WTC11 (cell line): Measurements from ENCODE around the gene ZNF830. TPM values are rescaled to one million over a fixed set of nuclear protein-coding genes. Genes with fewer than 3 reads are reported as not detected.
A peak's percentile ranks its signal among the peaks of the same experiment; 100 is the strongest.

Source experiments
- ATAC-seq: fragments of 200-7000 bp; cut with Tn5 transposase; 2 replicates; pipeline ENCODE4 v1.10.0; 2021; ENCODE audit warnings: mild to moderate bottlenecking, moderate library complexity
- CTCF ChIA-PET: fragments of 300-600 bp; sonication (Branson Sonifier 250); formaldehyde crosslinking; loops from one replicate; lab custom pipeline; 2021; ENCODE audit warnings: antibody characterized with exemption; lab: Charles Lee
- POLR2A ChIA-PET: fragments of 350-600 bp; sonication (Branson Sonifier 250); formaldehyde crosslinking; loops from one replicate; lab custom pipeline; 2021; ENCODE audit warnings: antibody characterized with exemption; lab: Charles Lee
- DNase-seq: peaks from one replicate; pipeline ENCODE4 v3.0.0; 2021; ENCODE audit warnings: low spot score
- H3K27ac Mint-ChIP-seq: 2 replicates; pipeline ENCODE4 v1.8.0; 2021; ENCODE audit warnings: mixed read lengths
- H3K27me3 Mint-ChIP-seq: 2 replicates; pipeline ENCODE4 v1.8.0; 2021; ENCODE audit warnings: low read depth, mild to moderate bottlenecking, moderate library complexity, mixed read lengths
- H3K36me3 Mint-ChIP-seq: 2 replicates; pipeline ENCODE4 v1.8.0; 2021; ENCODE audit warnings: mixed read lengths
- H3K4me1 Mint-ChIP-seq: 2 replicates; pipeline ENCODE4 v1.8.0; 2022; ENCODE audit warnings: mixed read lengths
- H3K4me3 Mint-ChIP-seq: 2 replicates; pipeline ENCODE4 v1.8.0; 2021; ENCODE audit warnings: mild to moderate bottlenecking, moderate library complexity, mixed read lengths
- H3K9me3 Mint-ChIP-seq: 2 replicates; pipeline ENCODE4 v1.8.0; 2021; ENCODE audit warnings: mixed read lengths
- ATF1 ChIP-seq: sonication (generic); formaldehyde crosslinking; IDR thresholded peaks from 2 replicates; pipeline ENCODE4 v1.8.1; 2023; ENCODE audit warnings: mild to moderate bottlenecking, moderate library complexity, missing genetic modification reagents
- CDX4 ChIP-seq: fragments of 250-450 bp; sonication (Bioruptor Pico); IDR thresholded peaks from 2 replicates; pipeline ENCODE4 v1.9.0; 2021; ENCODE audit warnings: moderate library complexity, mild to moderate bottlenecking, inconsistent platforms, borderline replicate concordance
- CREB1 ChIP-seq: sonication (generic); formaldehyde crosslinking; IDR thresholded peaks from 2 replicates; pipeline ENCODE4 v1.8.0; 2023; ENCODE audit warnings: mild to moderate bottlenecking, missing genetic modification reagents
- CTCF ChIP-seq: fragments of 200-600 bp; IDR thresholded peaks from 2 replicates; pipeline ENCODE4 v1.8.0; 2022; ENCODE audit warnings: antibody characterized with exemption
- ELF4 ChIP-seq: sonication (generic); formaldehyde crosslinking; IDR thresholded peaks from 2 replicates; pipeline ENCODE4 v1.8.1; 2022; ENCODE audit warnings: low read depth, mild to moderate bottlenecking, moderate library complexity, missing genetic modification reagents
- ESRRA ChIP-seq: sonication (generic); formaldehyde crosslinking; IDR thresholded peaks from 2 replicates; pipeline ENCODE4 v1.8.1; 2022; ENCODE audit warnings: mild to moderate bottlenecking, missing genetic modification reagents, borderline replicate concordance
- FOXP4 ChIP-seq: sonication (generic); formaldehyde crosslinking; IDR thresholded peaks from 2 replicates; pipeline ENCODE4 v1.8.0; 2022; ENCODE audit warnings: mild to moderate bottlenecking, missing genetic modification reagents
- IRF1 ChIP-seq: sonication (generic); formaldehyde crosslinking; IDR thresholded peaks from 2 replicates; pipeline ENCODE4 v1.8.0; 2023; ENCODE audit warnings: missing genetic modification reagents
- MLX ChIP-seq: sonication (generic); formaldehyde crosslinking; IDR thresholded peaks from 2 replicates; pipeline ENCODE4 v1.8.1; 2023; ENCODE audit warnings: mild to moderate bottlenecking, missing genetic modification reagents, moderate library complexity
- NR3C1 ChIP-seq: sonication (generic); formaldehyde crosslinking; conservative IDR thresholded peaks from 2 replicates; pipeline ENCODE4 v1.8.1; 2023; ENCODE audit warnings: low read depth, mild to moderate bottlenecking, missing genetic modification reagents
- OVOL2 ChIP-seq: fragments of 250-450 bp; sonication (Bioruptor Pico); IDR thresholded peaks from 2 replicates; pipeline ENCODE4 v1.9.0; 2021; ENCODE audit warnings: mild to moderate bottlenecking, borderline replicate concordance
- SMAD3 ChIP-seq: sonication (generic); formaldehyde crosslinking; IDR thresholded peaks from 2 replicates; pipeline ENCODE4 v1.8.0; 2022; ENCODE audit warnings: missing genetic modification reagents, mild to moderate bottlenecking, borderline replicate concordance
- SOX15 ChIP-seq: fragments of 250-450 bp; sonication (Bioruptor Pico); IDR thresholded peaks from 2 replicates; pipeline ENCODE4 v1.9.0; 2021; ENCODE audit warnings: mild to moderate bottlenecking
- TEAD1 ChIP-seq: sonication (generic); formaldehyde crosslinking; IDR thresholded peaks from 2 replicates; pipeline ENCODE4 v1.8.0; 2022; ENCODE audit warnings: mild to moderate bottlenecking, missing genetic modification reagents
- USF1 ChIP-seq: sonication (generic); formaldehyde crosslinking; IDR thresholded peaks from 2 replicates; pipeline ENCODE4 v1.8.0; 2022; ENCODE audit warnings: mild to moderate bottlenecking, missing genetic modification reagents
- ZNF232 ChIP-seq: sonication (generic); formaldehyde crosslinking; IDR thresholded peaks from 2 replicates; pipeline ENCODE4 v1.8.0; 2022; ENCODE audit warnings: mild to moderate bottlenecking, missing genetic modification reagents
- ZNF281 ChIP-seq: sonication (generic); formaldehyde crosslinking; IDR thresholded peaks from 2 replicates; pipeline ENCODE4 v1.8.0; 2023; ENCODE audit warnings: mild to moderate bottlenecking, missing genetic modification reagents
- ZNF512 ChIP-seq: sonication (generic); formaldehyde crosslinking; IDR thresholded peaks from 2 replicates; pipeline ENCODE4 v1.8.1; 2022; ENCODE audit warnings: missing genetic modification reagents, borderline replicate concordance
- total RNA-seq: library from RNA; stranded (reverse); gene quantifications from 3 replicates; pipeline ENCODE4 v1.2.3, GENCODE V29; 2021

ZNF830 gene
- total RNA-seq, 1 experiment from 2014 or later: 20.2 TPM

GRCh38 chr17:34979153-34979552, 17.8 kb downstream of the ZNF830 start:
- no peak for ATAC-seq
- H3K4me1 Mint-ChIP-seq: peaks cover 26% of the 10 kb centered on the region
- POLR2A ChIA-PET: interaction anchor here (0.6 kb wide), 1 partner anchor 177 kb away, joined by 3 read pairs; no protein-coding TSS in a partner anchor
- TF ChIP-seq MLX (CRISPR knock-in tag): no peak
- TF ChIP-seq FOXP4: no peak
- TF ChIP-seq ZNF281 (CRISPR knock-in tag): no peak
- no peak for TF ChIP-seq NR3C1 (CRISPR knock-in tag)
- no peak for TF ChIP-seq ZNF512
- TF ChIP-seq ELF4: no peak
- no peak for TF ChIP-seq OVOL2 (CRISPR knock-in tag)
- no peak for TF ChIP-seq ESRRA
- no peak for TF ChIP-seq CTCF
- TF ChIP-seq, all 79 proteins: peak for 0
- Mint-ChIP-seq H3K9me3 (no peaks in the 10 kb centered on the region), H3K27me3 (peaks cover 1% of the 10 kb centered on the region; the same call in 1 of the 2 replicates), H3K36me3 (peaks cover 14% of the 10 kb centered on the region), H3K27ac (no peak overlapping the region), H3K4me3 (peak overlapping the region; percentile 93)
- CTCF ChIA-PET: interaction anchor here (0.9 to 1.2 kb wide), 2 partner anchors 111 to 141 kb away, joined by 3 read pairs; no protein-coding TSS in a partner anchor
- DNase-seq: no peak

- ChIA-PET POLR2A (interaction anchor here (1.2 kb wide), 1 partner anchor 18 kb away, joined by 3 read pairs; the partner anchor contains the start of genes CCT6B and ZNF830), CTCF (interaction anchor here (0.9 to 1.2 kb wide), 3 partner anchors 110 to 437 kb away, joined by 3 read pairs; no protein-coding TSS in a partner anchor)
- no peak for DNase-seq
- H3K4me1 Mint-ChIP-seq: peaks cover 26% of the 10 kb centered on the region
- H3K27ac Mint-ChIP-seq: peak overlapping the region; percentile 99
- H3K9me3 Mint-ChIP-seq: no peaks in the 10 kb centered on the region
- TF ChIP-seq ATF1: no peak
- no peak for TF ChIP-seq TEAD1
- no peak for TF ChIP-seq ZNF232
- no peak for TF ChIP-seq SOX15
- no peak for TF ChIP-seq CDX4
- TF ChIP-seq IRF1 (CRISPR knock-in tag): no peak
- TF ChIP-seq USF1 (CRISPR knock-in tag): no peak
- TF ChIP-seq CREB1 (CRISPR knock-in tag): no peak
- TF ChIP-seq SMAD3 (CRISPR knock-in tag): no peak
- H3K4me3 Mint-ChIP-seq: peak overlapping the region; percentile 93
- peaks cover 18% of the 10 kb centered on the region for H3K36me3 Mint-ChIP-seq
- peak; percentile 10; the same call in 1 of the 2 replicates for ATAC-seq
- H3K27me3 Mint-ChIP-seq: no peaks in the 10 kb centered on the region; the same call in 1 of the 2 replicates
Observed at GRCh38 chr17:34979650-34980352, 18.5 kb downstream of the ZNF830 start.
